Brain microvascular endothelial cell (primary cell): ENCODE measurements around the gene SIN3A.
A peak's percentile ranks its signal among the peaks of the same experiment; 100 is the strongest.
"Not testable (repeated sequence)": the region's sequence is repeated elsewhere in the genome, so short reads cannot be mapped to it uniquely, and the experiment has no call there.

ENCODE experiments used
- DNase-seq: peaks from one replicate; pipeline ENCODE4 v3.0.0-alpha.2; 2020
- H3K27ac ChIP-seq: fragments of 250-450 bp; sonication (Bioruptor Pico); 2 replicates; pipeline ENCODE4 v1.5.1; 2020; ENCODE audit warnings: mild to moderate bottlenecking, moderate library complexity
- H3K27me3 ChIP-seq: fragments of 250-450 bp; sonication (Bioruptor Pico); replicated peaks from 2 replicates; pipeline ENCODE4 v1.5.1; 2020; ENCODE audit warnings: mild to moderate bottlenecking
- H3K36me3 ChIP-seq: fragments of 250-450 bp; sonication (Bioruptor Pico); replicated peaks from 2 replicates; pipeline ENCODE4 v1.5.1; 2020; ENCODE audit warnings: mild to moderate bottlenecking
- H3K4me3 ChIP-seq: 2 replicates; pipeline ENCODE4 v1.5.1; 2011; ENCODE audit warnings: low read depth, mild to moderate bottlenecking, control low read depth, low read length, moderate library complexity
- in situ Hi-C: cut with HindIII; loops from 2 replicates; pipeline ENCODE4 v1.10.0; 2017; ENCODE audit warnings: low sequenced_read_pairs, low pct_ligation_motif_present
- TF ChIP-seq, protein P1 (sequence below): IDR thresholded peaks from 2 replicates; pipeline ENCODE4 v1.5.1; 2011; ENCODE audit warnings: low read depth, mild to moderate bottlenecking, moderate library complexity, low read length, control low read depth, inconsistent platforms; ENCODE audit errors: missing control alignments

SIN3A gene

DNA sequence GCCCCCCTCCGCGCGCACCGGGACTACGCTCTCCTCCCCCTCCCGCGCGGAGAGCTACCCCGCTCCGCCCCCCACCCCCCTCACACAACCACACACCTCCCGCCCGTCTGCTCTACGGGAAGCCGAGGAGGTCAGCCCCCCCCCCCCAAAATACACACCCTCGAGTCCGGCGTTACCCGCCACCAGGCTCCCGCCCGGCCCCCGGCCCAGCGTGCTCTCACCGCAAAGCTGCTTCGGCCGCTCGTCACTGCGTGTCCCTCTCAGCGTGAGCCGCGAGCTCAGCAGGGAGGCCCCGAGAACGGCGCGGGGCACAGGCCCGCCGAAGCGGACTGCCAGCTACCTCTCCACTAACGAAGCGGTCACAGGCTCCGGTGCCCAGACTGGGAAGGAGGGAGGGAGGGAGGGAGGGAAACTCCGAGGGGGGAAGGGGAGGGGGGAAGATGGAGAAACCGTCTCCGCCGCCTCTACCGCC is 252 bp downstream of the SIN3A start:
- no peak for DNase-seq
- TF ChIP-seq, protein P1, sequence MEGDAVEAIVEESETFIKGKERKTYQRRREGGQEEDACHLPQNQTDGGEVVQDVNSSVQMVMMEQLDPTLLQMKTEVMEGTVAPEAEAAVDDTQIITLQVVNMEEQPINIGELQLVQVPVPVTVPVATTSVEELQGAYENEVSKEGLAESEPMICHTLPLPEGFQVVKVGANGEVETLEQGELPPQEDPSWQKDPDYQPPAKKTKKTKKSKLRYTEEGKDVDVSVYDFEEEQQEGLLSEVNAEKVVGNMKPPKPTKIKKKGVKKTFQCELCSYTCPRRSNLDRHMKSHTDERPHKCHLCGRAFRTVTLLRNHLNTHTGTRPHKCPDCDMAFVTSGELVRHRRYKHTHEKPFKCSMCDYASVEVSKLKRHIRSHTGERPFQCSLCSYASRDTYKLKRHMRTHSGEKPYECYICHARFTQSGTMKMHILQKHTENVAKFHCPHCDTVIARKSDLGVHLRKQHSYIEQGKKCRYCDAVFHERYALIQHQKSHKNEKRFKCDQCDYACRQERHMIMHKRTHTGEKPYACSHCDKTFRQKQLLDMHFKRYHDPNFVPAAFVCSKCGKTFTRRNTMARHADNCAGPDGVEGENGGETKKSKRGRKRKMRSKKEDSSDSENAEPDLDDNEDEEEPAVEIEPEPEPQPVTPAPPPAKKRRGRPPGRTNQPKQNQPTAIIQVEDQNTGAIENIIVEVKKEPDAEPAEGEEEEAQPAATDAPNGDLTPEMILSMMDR: no peak
- Histone ChIP-seq H3K27me3 (no peaks in the 10 kb centered on the region), H3K27ac (peak overlapping the region; percentile 85), H3K4me3 (peak overlapping the region; percentile 93), H3K36me3 (no peaks in the 10 kb centered on the region)
- in situ Hi-C loops: no loop called here

DNA sequence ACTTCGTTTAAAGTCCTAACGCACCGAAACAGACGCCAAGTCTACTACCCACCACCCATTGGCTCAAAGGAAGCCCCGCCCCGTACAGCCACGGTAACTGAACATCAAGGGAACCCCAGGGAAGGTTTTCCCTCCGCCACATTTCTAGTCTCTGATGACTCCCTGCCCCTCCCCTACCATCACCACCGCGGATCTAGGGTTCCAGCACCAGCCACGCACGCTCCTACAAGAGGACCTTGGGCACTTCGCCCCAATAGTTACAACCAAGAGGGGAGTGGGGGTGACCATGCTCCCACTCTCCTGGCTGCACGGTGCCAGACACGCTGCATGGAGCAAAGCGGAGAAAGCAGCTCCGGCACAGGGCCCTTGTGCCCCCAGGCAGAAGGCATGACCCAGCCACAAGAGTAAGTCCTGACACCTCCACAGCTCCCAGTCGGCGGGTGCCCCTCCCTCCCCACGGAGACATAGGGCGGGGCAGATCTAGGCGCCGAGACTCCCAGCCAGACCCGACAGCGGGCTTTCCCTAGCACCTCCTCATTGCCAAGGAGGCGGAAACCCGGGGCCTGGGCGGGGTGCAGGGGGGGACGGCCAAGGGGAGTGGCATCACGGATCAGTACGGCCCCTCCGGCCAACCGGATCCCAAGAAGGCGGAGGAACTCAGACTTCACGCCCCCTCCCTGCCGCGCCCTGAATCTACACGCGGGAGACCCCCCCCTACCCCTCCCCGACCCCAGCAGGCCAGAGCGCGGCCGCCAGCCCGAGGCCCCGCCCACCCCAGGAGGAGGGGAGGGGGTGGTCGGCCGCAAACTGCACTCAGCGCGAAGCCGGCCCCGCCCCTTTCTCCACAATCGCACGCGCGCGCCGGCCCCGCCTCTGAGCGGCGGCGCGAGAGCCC is 936 bp downstream of the SIN3A start:
- peak overlapping the region; percentile 73 for H3K27ac ChIP-seq
- in situ Hi-C loops: no loop called here
- TF ChIP-seq, protein P1: no peak
- H3K27me3 ChIP-seq: no peaks in the 10 kb centered on the region
- H3K4me3 ChIP-seq: peak overlapping the region; percentile 93
- no peaks in the 10 kb centered on the region for H3K36me3 ChIP-seq
- DNase-seq: peak; percentile 95

DNA sequence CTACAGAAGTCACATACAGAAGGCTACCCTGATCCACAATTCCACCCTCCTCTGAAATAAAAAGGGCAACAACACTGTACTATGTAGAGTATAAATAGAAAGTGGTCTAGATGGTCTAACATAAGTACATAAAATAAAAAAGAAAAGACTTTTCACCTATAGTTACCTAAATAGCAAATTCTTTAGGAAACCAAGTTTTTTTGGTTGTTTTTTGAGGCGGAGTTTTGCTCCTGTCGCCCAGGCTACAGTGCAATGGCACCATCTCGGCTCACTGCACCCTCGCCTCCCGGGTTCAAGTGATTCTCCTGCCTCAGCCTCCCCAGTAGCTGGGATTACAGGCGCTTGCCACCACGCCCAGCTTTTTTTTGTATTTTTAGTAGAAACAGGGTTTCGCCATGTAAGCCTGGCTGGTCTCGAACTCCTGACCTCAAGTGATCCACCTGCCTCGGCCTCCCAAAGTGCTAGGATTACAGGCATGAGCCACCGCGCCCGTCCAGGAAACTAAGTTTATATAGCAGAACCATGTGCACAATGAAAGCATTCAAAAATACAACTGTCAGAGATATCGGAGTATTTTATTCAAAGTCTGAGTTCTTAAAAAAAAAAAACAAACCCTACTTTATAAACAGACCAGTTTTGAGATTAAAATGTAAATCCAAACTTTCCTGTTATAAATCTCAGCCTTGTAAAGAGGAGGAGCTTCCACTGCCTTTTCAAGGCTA is 1.7 kb downstream of the SIN3A start:
- in situ Hi-C loops: no loop called here
- Histone ChIP-seq H3K27ac (no peak overlapping the region), H3K36me3 (no peaks in the 10 kb centered on the region), H3K4me3 (peak overlapping the region; percentile 93), H3K27me3 (no peaks in the 10 kb centered on the region)
- TF ChIP-seq, protein P1: no peak
- DNase-seq: no peak

DNA sequence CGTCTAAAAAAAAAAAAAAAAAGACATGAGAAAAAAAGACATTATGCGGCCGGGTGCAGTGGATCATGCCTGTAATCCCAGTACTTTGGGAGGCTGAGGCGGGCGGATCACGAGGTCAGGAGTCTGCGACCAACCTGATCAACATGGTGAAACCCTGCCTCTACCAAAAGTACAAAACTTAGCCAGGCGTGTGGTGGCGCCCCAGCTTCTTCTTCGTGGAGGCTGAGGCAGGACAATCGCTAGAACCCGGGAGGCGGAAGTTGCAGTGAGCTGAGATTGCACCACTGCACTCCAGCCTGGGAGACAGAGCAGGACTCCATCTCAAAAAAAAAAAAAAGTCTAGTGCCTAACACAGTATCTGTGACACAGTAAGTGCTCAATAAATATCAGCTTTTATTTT is 3.3 kb downstream of the SIN3A start:
- DNase-seq, H3K4me3 ChIP-seq, H3K27ac ChIP-seq, H3K36me3 ChIP-seq, H3K27me3 ChIP-seq, in situ Hi-C loops: not testable (repeated sequence)

DNA sequence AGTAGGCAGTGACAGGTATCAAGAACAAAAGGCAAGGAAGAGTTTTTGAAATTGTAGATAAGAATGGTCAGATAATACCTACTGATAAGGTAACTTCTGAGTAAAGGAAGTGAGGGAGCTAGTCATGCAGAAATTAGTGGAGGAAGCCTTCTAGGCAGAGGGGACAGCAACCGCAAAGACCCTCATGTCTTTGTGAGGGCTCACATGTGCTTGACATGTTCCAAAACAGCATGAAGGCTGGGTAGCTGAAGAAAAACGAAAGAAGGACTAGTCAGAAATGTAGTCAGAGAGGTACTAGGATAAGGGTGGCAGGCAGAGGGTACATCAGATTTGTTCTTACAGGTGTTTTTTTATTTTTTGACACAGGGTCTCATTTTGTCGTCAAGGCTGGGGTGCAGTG is 5.3 kb downstream of the SIN3A start:
- no peak overlapping the region for H3K27ac ChIP-seq
- H3K4me3 ChIP-seq: no peak overlapping the region
- no peak for DNase-seq
- TF ChIP-seq, protein P1: no peak
- in situ Hi-C loops: no loop called here
- H3K36me3 ChIP-seq: no peaks in the 10 kb centered on the region
- no peaks in the 10 kb centered on the region for H3K27me3 ChIP-seq

DNA sequence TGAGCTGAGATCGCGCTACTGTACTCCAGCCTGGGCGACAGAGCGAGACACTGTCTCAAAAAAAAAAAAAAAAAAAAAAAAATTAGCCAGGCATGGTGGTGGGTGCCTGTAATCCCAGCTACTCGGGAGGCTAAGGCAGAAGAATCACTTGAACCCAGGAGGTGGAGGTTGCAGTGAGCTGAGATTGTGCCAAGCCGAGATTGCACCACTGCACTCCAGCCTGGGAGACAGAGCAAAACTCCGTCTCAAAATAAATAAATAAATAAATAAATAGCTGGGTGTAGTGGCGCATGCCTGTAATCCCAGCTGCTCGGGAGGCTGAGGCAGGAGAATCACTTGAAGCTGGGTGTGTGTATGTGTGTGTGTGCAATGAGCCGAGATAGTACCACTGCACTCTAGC is 6.2 kb downstream of the SIN3A start:
- H3K27ac ChIP-seq, H3K36me3 ChIP-seq, in situ Hi-C loops, DNase-seq, H3K27me3 ChIP-seq, H3K4me3 ChIP-seq: not testable (repeated sequence)

DNA sequence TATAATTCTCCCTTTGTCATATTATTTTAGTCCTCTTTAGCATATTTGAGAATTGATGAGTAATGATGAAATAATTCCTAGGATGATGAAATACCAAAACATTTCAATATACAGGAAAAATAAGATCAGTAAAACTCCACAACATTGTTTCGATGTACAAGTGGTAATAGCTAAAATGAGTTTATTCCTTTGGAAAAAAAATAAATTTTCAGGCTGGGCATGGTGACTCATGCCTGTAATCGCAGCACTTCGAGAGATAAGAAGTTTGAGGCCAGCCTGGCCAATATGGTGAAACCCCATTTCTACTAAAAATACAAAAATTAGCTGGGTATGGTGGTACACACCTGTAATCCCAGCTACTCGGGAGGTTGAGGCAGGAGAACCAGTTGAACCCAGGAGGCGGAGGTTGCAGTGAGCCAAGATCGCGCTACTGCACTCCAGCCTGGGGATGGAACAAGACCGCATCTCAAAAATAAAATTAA is 7.5 kb downstream of the SIN3A start:
- H3K27ac ChIP-seq, in situ Hi-C loops, H3K4me3 ChIP-seq, H3K27me3 ChIP-seq, H3K36me3 ChIP-seq: not testable (repeated sequence)
- DNase-seq: peak; percentile 47
